ENCODE measurements around the gene ZNF282. TPM values are rescaled to one million over a fixed set of nuclear protein-coding genes. Genes with fewer than 3 reads are reported as not detected.
A peak's percentile ranks its signal among the peaks of the same experiment; 100 is the strongest.
"Not testable (repeated sequence)": the region's sequence is repeated elsewhere in the genome, so short reads cannot be mapped to it uniquely, and the experiment has no call there.

The ZNF282 gene
- total and polyA plus RNA-seq, 7 donors: 7.6 to 22.5 (median 15.3) TPM

- no peak for ATAC-seq
- Histone ChIP-seq H3K36me3 (ENCODE audit: insufficient read depth in 1 of 2, low read depth in 1 of 2) (no peaks in the 10 kb centered on the region), H3K27ac (no peak overlapping the region), H3K4me3 (no peak overlapping the region), H3K9me3 (peaks cover 5% of the 10 kb centered on the region), H3K27me3 (ENCODE audit: insufficient read depth in 3 of 3, low read length in 2 of 3) (peaks cover 0 to 2% (median 0%) of the 10 kb centered on the region in 3 donors), H3K4me1 (peaks cover 15% of the 10 kb centered on the region)
- WGBS, 3 donors: 98 to 100% (median 99%) methylated on average over 5 of the region's 5 CpGs
- no peak for DNase-seq
- intact Hi-C loops (cut with DNase I): no loop called here
- TF ChIP-seq CTCF (IDR thresholded peaks at IDR 0.05): no peak
Observed at GRCh38 chr7:149241696-149242095, 46.4 kb downstream of the ZNF282 start.

GRCh38 chr7:149245244-149245643, 49.9 kb downstream of the ZNF282 start:
- Histone ChIP-seq H3K36me3 (ENCODE audit: insufficient read depth in 1 of 2, low read depth in 1 of 2) (peaks cover 0 to 4% of the 10 kb centered on the region in 2 donors), H3K4me3 (no peak overlapping the region), H3K27me3 (ENCODE audit: insufficient read depth in 3 of 3, low read length in 2 of 3) (no peaks in the 10 kb centered on the region), H3K9me3 (peaks cover 5% of the 10 kb centered on the region), H3K4me1 (peaks cover 12% of the 10 kb centered on the region), H3K27ac (peak overlapping the region; percentile 32)
- no peak for TF ChIP-seq CTCF (IDR thresholded peaks at IDR 0.05)
- intact Hi-C loops (cut with DNase I): no loop called here
- DNase-seq: no peak
- WGBS, 3 donors: 60 to 79% (median 68%) methylated on average over 5 of the region's 5 CpGs
- ATAC-seq: peak in 3 of 4 donors; percentile 52 to 77 (median 53)

- Histone ChIP-seq H3K9me3 (peaks cover 5% of the 10 kb centered on the region), H3K4me1 (peaks cover 7% of the 10 kb centered on the region), H3K27ac (peak overlapping the region; percentile 32), H3K36me3 (ENCODE audit: insufficient read depth in 1 of 2, low read depth in 1 of 2) (peaks cover 0 to 9% of the 10 kb centered on the region in 2 donors), H3K27me3 (ENCODE audit: insufficient read depth in 3 of 3, low read length in 2 of 3) (no peaks in the 10 kb centered on the region), H3K4me3 (no peak overlapping the region)
- intact Hi-C loops (cut with DNase I): no loop called here
- no peak for ATAC-seq
- WGBS, 3 donors: 77 to 86% (median 84%) methylated on average over 5 of the region's 5 CpGs
- DNase-seq: no peak
- TF ChIP-seq CTCF (IDR thresholded peaks at IDR 0.05): no peak
Observed at GRCh38 chr7:149245744-149246143, 50.4 kb downstream of the ZNF282 start.

DNA sequence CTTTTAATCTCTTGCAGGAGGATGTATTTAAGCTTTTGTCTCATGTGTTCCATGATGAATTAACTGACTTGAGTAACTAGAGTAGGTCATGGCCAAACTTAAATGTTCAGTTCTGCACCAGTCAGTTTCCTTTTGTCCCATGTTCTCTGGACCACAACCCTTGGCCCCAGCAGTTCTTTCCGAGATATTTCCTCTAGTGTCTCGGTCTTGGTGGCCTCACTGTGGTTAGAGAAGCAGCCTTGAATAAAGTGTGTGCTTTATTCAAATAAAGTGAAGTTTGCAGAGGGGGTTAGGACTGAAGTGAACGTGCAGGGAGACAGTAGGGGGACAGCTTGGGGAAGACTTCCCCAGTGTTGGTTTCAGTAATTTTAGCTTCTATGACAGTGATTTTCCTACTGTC, 53.4 kb downstream of the ZNF282 start:
- WGBS, 3 donors: 72 to 76% (median 74%) methylated on average over 3 of the region's 3 CpGs
- no peak for ATAC-seq
- intact Hi-C loops (cut with DNase I): no loop called here

GRCh38 chr7:149250151-149250550, 54.8 kb downstream of the ZNF282 start:
- H3K4me3 ChIP-seq; H3K27me3 ChIP-seq (ENCODE audit: insufficient read depth in 3 of 3, low read length in 2 of 3); H3K9me3 ChIP-seq; ATAC-seq; intact Hi-C loops (cut with DNase I); H3K27ac ChIP-seq; DNase-seq: not testable (repeated sequence)
- 91 to 92% (median 91%) methylated on average over 18 of the region's 18 CpGs for WGBS, 3 donors
- peaks cover 2 to 53% of the 10 kb centered on the region in 2 donors for H3K36me3 ChIP-seq (ENCODE audit: insufficient read depth in 1 of 2, low read depth in 1 of 2)
- peaks cover 19% of the 10 kb centered on the region for H3K4me1 ChIP-seq

More for the DNA sequence above, 53.4 kb downstream of the ZNF282 start:
- no peak for DNase-seq
- no peak overlapping the region for H3K4me3 ChIP-seq
- H3K27me3 ChIP-seq (ENCODE audit: insufficient read depth in 3 of 3, low read length in 2 of 3): no peaks in the 10 kb centered on the region
- H3K36me3 ChIP-seq (ENCODE audit: insufficient read depth in 1 of 2, low read depth in 1 of 2): peaks cover 2 to 39% of the 10 kb centered on the region in 2 donors
- peaks cover 19% of the 10 kb centered on the region for H3K4me1 ChIP-seq
- H3K9me3 ChIP-seq: no peaks in the 10 kb centered on the region
- no peak for TF ChIP-seq CTCF (IDR thresholded peaks at IDR 0.05)
- no peak overlapping the region for H3K27ac ChIP-seq

GRCh38 chr7:149251518-149251917, 56.2 kb downstream of the ZNF282 start:
- H3K4me3 ChIP-seq; H3K27me3 ChIP-seq (ENCODE audit: insufficient read depth in 3 of 3, low read length in 2 of 3); H3K27ac ChIP-seq; intact Hi-C loops (cut with DNase I); ATAC-seq; H3K9me3 ChIP-seq; DNase-seq: not testable (repeated sequence)
- Histone ChIP-seq H3K4me1 (peaks cover 19% of the 10 kb centered on the region), H3K36me3 (ENCODE audit: insufficient read depth in 1 of 2, low read depth in 1 of 2) (peaks cover 2 to 67% of the 10 kb centered on the region in 2 donors)
- WGBS, 3 donors: 97 to 99% (median 98%) methylated on average over 10 of the region's 10 CpGs
